H9 (cell line): ENCODE measurements around the gene RNF186. TPM values are rescaled to one million over a fixed set of nuclear protein-coding genes. Genes with fewer than 3 reads are reported as not detected.

Experiments used
- DNase-seq: peaks from one replicate; pipeline ENCODE4 v3.0.0-alpha.2; 2017
- H2AFZ ChIP-seq: one replicate; pipeline ENCODE4 v1.6.1; 2013; ENCODE audit warnings: mild to moderate bottlenecking, low read length, control low read depth, moderate library complexity
- H2AK5ac ChIP-seq: 2 replicates; pipeline ENCODE4 v1.6.1; 2013; ENCODE audit warnings: low read length, control low read depth, mixed read lengths; ENCODE audit not compliant: insufficient read length
- H2BK120ac ChIP-seq: one replicate; pipeline ENCODE4 v1.6.1; 2013; ENCODE audit warnings: low read depth, mild to moderate bottlenecking, low read length, control low read depth, inconsistent platforms; ENCODE audit not compliant: poor library complexity, severe bottlenecking
- H2BK12ac ChIP-seq: 2 replicates; pipeline ENCODE4 v1.6.1; 2013; ENCODE audit warnings: low read length, control low read depth, mixed read lengths, low read depth; ENCODE audit not compliant: insufficient read length
- H2BK15ac ChIP-seq: 2 replicates; pipeline ENCODE4 v1.6.1; 2013; ENCODE audit warnings: low read depth, low read length, control low read depth
- H2BK20ac ChIP-seq: one replicate; pipeline ENCODE4 v1.6.1; 2013; ENCODE audit warnings: low read depth, mild to moderate bottlenecking, low read length, control low read depth, inconsistent platforms; ENCODE audit not compliant: poor library complexity, severe bottlenecking
- H2BK5ac ChIP-seq: 2 replicates; pipeline ENCODE4 v1.6.1; 2013; ENCODE audit warnings: low read length, control low read depth, mixed read lengths; ENCODE audit not compliant: insufficient read length
- H3K14ac ChIP-seq: 2 replicates; pipeline ENCODE4 v1.6.1; 2013; ENCODE audit warnings: low read length, control low read depth; ENCODE audit not compliant: insufficient read depth
- H3K18ac ChIP-seq: 2 replicates; pipeline ENCODE4 v1.6.1; 2013; ENCODE audit warnings: low read depth, mild to moderate bottlenecking, mixed read lengths, low read length, control low read depth; ENCODE audit not compliant: insufficient read length
- H3K23ac ChIP-seq: 2 replicates; pipeline ENCODE4 v1.6.1; 2013; ENCODE audit warnings: low read length, control low read depth, mixed read lengths, low read depth; ENCODE audit not compliant: insufficient read length
- H3K23me2 ChIP-seq: 2 replicates; pipeline ENCODE4 v1.6.1; 2013; ENCODE audit warnings: low read depth, mild to moderate bottlenecking, mixed read lengths, low read length, control low read depth; ENCODE audit not compliant: insufficient read length, poor library complexity, severe bottlenecking
- H3K27ac ChIP-seq: 2 replicates; pipeline ENCODE4 v1.5.1; 2013; ENCODE audit warnings: low read length, control low read depth, mixed read lengths, low read depth; ENCODE audit not compliant: insufficient read length
- H3K27me3 ChIP-seq: 2 replicates; pipeline ENCODE4 v1.6.1; 2013; ENCODE audit warnings: low read length, control low read depth, inconsistent platforms; ENCODE audit not compliant: insufficient read depth
- H3K4ac ChIP-seq: 2 replicates; pipeline ENCODE4 v1.6.1; 2013; ENCODE audit warnings: low read depth, mild to moderate bottlenecking, control low read depth, inconsistent platforms, low read length, moderate library complexity
- H3K4me1 ChIP-seq: 2 replicates; pipeline ENCODE4 v1.6.1; 2013; ENCODE audit warnings: low read length, control low read depth, inconsistent platforms; ENCODE audit not compliant: insufficient read depth
- H3K4me2 ChIP-seq: 2 replicates; pipeline ENCODE4 v1.6.1; 2013; ENCODE audit warnings: low read length, control low read depth, mixed read lengths; ENCODE audit not compliant: insufficient read length, insufficient read depth
- H3K56ac ChIP-seq: 2 replicates; pipeline ENCODE4 v1.6.1; 2013; ENCODE audit warnings: low read depth, mild to moderate bottlenecking, mixed read lengths, low read length, control low read depth; ENCODE audit not compliant: insufficient read length
- H3K79me1 ChIP-seq: 2 replicates; pipeline ENCODE4 v1.6.1; 2013; ENCODE audit warnings: low read depth, mild to moderate bottlenecking, moderate library complexity, low read length, control low read depth, inconsistent platforms; ENCODE audit not compliant: insufficient read depth, poor library complexity, severe bottlenecking
- H3K79me2 ChIP-seq: 2 replicates; pipeline ENCODE4 v1.6.1; 2013; ENCODE audit warnings: low read length, control low read depth, inconsistent platforms; ENCODE audit not compliant: insufficient read depth
- H3K9ac ChIP-seq: 2 replicates; pipeline ENCODE4 v1.6.1; 2013; ENCODE audit warnings: low read length, control low read depth, mixed read lengths; ENCODE audit not compliant: insufficient read length; ENCODE audit errors: extremely low read depth
- H3K9me3 ChIP-seq: one replicate; pipeline ENCODE4 v1.6.1; 2013; ENCODE audit warnings: low read depth, low read length, inconsistent platforms; ENCODE audit not compliant: control insufficient read depth
- H3T11ph ChIP-seq: one replicate; pipeline ENCODE4 v1.6.1; 2013; ENCODE audit warnings: mild to moderate bottlenecking, low read length, control low read depth, inconsistent platforms
- H4K20me1 ChIP-seq: one replicate; pipeline ENCODE4 v1.6.1; 2013; ENCODE audit not compliant: control insufficient read depth, insufficient read length, insufficient read depth
- H4K5ac ChIP-seq: 2 replicates; pipeline ENCODE4 v1.6.1; 2013; ENCODE audit warnings: low read depth, mild to moderate bottlenecking, mixed read lengths, low read length, control low read depth; ENCODE audit not compliant: insufficient read length
- H4K8ac ChIP-seq: replicated peaks from 2 replicates; pipeline ENCODE4 v1.6.1; 2013; ENCODE audit warnings: low read length, control low read depth, mixed read lengths, low read depth; ENCODE audit not compliant: insufficient read length
- H4K91ac ChIP-seq: 2 replicates; pipeline ENCODE4 v1.6.1; 2013; ENCODE audit warnings: low read depth, mild to moderate bottlenecking, moderate library complexity, mixed read lengths, low read length, control low read depth; ENCODE audit not compliant: insufficient read length
- H3K27ac Mint-ChIP-seq, 3 experiments: 2 replicates in 2 of 3; 3 replicates in 1 of 3; pipeline ENCODE4 v1.8.0; 2020 to 2021; ENCODE audit warnings: mixed read lengths in 3 of 3, mild to moderate bottlenecking in 1 of 3, moderate library complexity in 1 of 3
- H3K27me3 Mint-ChIP-seq: 2 replicates; pipeline ENCODE4 v1.8.0; 2021; ENCODE audit warnings: low read depth, mild to moderate bottlenecking, moderate library complexity, mixed read lengths
- H3K36me3 Mint-ChIP-seq, 3 experiments: 2 replicates in 2 of 3; 3 replicates in 1 of 3; pipeline ENCODE4 v1.8.0; 2020 to 2021; ENCODE audit warnings: low read depth in 3 of 3, mixed read lengths in 3 of 3; ENCODE audit not compliant: insufficient read depth in 1 of 3
- H3K4me1 Mint-ChIP-seq, 2 experiments: 2 replicates each; pipeline ENCODE4 v1.8.0; 2020; ENCODE audit warnings: mixed read lengths in 2 of 2
- H3K4me3 Mint-ChIP-seq, 2 experiments: 2 replicates in 1 of 2; 3 replicates in 1 of 2; pipeline ENCODE4 v1.8.0; 2020 to 2021; ENCODE audit warnings: mild to moderate bottlenecking in 2 of 2, mixed read lengths in 2 of 2, moderate library complexity in 1 of 2
- H3K9me3 Mint-ChIP-seq, 2 experiments: 2 replicates in 1 of 2; 3 replicates in 1 of 2; pipeline ENCODE4 v1.8.0; 2020; ENCODE audit warnings: mild to moderate bottlenecking in 2 of 2, mixed read lengths in 2 of 2, moderate library complexity in 1 of 2
- WGBS: extraction: QIAGEN DNeasy Blood & Tissue Kit; methylation state at CpG from one replicate; pipeline ENCODE4 v1.1.7; 2013; ENCODE audit warnings: missing lambda C conversion rate, low lambda C conversion rate, mixed read lengths; ENCODE audit not compliant: insufficient read length; ENCODE audit errors: extremely low coverage; 5-methylcytosine and 5-hydroxymethylcytosine counted together
- total RNA-seq: library from RNA; stranded (reverse); gene quantifications from 2 replicates; pipeline ENCODE4 v1.2.1, GENCODE V29; 2021
- TF ChIP-seq, protein P1 (sequence below): fragments of 200-600 bp; sonication (generic); conservative IDR thresholded peaks from 3 replicates; pipeline ENCODE4 v1.8.0; 2021; ENCODE audit warnings: antibody characterized with exemption, mild to moderate bottlenecking

RNF186 gene
- total RNA-seq, 1 experiment from 2014 or later, result not detected

GRCh38 chr1:19844731-19845495, 29.8 kb upstream of the RNF186 start:
- Histone ChIP-seq H2BK12ac (no peak overlapping the region), H3K9me3 (no peaks in the 10 kb centered on the region), H3K4ac (no peak overlapping the region), H3K23me2 (no peaks in the 10 kb centered on the region), H3K56ac (no peak overlapping the region), H4K5ac (no peak overlapping the region), H3K79me1 (no peaks in the 10 kb centered on the region), H2BK20ac (no peak overlapping the region), H3K14ac (no peak overlapping the region), H3K27ac (no peak overlapping the region), H2AFZ (no peak overlapping the region), H3K4me1 (no peaks in the 10 kb centered on the region), H3K23ac (no peak overlapping the region), H2BK120ac (no peak overlapping the region), H4K20me1 (no peaks in the 10 kb centered on the region), H3T11ph (no peak overlapping the region), H3K9ac (no peak overlapping the region), H4K91ac (no peak overlapping the region), H2AK5ac (no peak overlapping the region), H2BK15ac (no peak overlapping the region), H3K4me2 (no peak overlapping the region), H2BK5ac (no peak overlapping the region), H4K8ac (no peak overlapping the region), H3K27me3 (no peaks in the 10 kb centered on the region), H3K79me2 (no peaks in the 10 kb centered on the region), H3K18ac (no peak overlapping the region)
- Mint-ChIP-seq H3K27me3 (peaks cover 4% of the 10 kb centered on the region), H3K4me3 (no peak overlapping the region), H3K9me3 (no peaks in the 10 kb centered on the region), H3K27ac (no peak overlapping the region), H3K4me1 (peaks cover 0 to 9% of the 10 kb centered on the region in 2 experiments; a peak in 2 of 4 replicates), H3K36me3 (no peaks in the 10 kb centered on the region)
- TF ChIP-seq, protein P1, sequence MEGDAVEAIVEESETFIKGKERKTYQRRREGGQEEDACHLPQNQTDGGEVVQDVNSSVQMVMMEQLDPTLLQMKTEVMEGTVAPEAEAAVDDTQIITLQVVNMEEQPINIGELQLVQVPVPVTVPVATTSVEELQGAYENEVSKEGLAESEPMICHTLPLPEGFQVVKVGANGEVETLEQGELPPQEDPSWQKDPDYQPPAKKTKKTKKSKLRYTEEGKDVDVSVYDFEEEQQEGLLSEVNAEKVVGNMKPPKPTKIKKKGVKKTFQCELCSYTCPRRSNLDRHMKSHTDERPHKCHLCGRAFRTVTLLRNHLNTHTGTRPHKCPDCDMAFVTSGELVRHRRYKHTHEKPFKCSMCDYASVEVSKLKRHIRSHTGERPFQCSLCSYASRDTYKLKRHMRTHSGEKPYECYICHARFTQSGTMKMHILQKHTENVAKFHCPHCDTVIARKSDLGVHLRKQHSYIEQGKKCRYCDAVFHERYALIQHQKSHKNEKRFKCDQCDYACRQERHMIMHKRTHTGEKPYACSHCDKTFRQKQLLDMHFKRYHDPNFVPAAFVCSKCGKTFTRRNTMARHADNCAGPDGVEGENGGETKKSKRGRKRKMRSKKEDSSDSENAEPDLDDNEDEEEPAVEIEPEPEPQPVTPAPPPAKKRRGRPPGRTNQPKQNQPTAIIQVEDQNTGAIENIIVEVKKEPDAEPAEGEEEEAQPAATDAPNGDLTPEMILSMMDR, result no peak
- DNase-seq, result no peak
- no CpG with 5 or more reads among the region's 11 CpGs for WGBS
